Activated CD4-positive, alpha-beta T cell treated with anti-CD3 and anti-CD28 coated beads for 24 hours (primary cell): Measurements from ENCODE around the gene ADA.
A peak's percentile ranks its signal among the peaks of the same experiment; 100 is the strongest.
"Not testable (repeated sequence)": the region's sequence is repeated elsewhere in the genome, so short reads cannot be mapped to it uniquely, and the experiment has no call there.

Experiments used
- DNase-seq, 2 donors: peaks; one replicate each; pipeline ENCODE4 v3.0.0-alpha.2; 2020; ENCODE audit warnings: low read depth in 2 of 2

The ADA gene

GRCh38 chr20:44678990-44679611 lies 27.6 kb upstream of the ADA start:
- DNase-seq, result no peak

- DNase-seq, result no peak
Measured at GRCh38 chr20:44678242-44678641, 26.7 kb upstream of the ADA start.

DNA sequence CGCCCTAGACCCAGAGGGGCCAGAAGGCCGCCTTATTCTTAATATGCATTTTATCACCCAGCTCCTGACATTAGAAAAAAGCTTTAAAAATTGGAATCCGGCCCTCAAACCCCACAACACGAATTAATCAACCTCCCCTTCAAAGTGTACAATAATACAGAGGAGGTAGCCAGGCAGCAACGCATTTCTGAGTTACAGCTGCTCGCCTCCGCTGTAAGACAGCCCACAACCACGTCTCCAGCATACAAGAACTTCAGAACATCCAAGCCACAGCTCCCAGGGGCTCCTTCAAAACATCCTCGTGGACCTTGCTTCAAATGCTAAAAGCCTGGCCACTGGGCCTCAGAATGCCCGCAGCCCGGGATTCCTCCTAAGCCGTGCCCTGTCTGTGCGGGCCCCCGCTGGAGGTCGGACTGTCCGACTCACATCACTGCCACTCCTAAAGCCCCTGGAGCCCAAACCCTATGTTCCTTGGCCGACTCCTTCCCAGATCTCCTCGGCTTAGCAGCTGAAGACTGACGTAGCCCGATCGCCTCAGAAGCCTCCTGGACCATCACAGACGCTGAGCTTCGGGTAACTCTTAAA lies 20.9 kb upstream of the ADA start:
- not testable (repeated sequence) for DNase-seq

DNA sequence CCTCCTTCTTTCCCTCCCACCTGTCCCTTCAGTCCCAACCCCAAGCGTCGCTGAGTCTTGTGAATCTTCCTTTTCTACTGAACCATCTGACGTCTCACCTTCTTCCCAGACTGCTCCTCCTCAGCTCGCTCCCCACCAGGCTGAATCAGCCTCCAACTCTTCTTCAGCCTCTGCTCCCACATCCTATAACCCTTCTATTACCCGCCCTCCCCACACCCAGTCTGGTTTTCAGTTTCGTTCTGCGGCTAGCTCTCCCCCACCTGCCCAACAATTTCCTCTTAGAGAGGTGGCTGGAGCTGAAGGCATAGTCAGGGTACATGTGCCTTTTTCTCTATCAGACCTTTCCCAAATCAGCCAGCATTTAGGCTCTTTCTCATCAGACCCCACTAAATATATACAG lies 20.0 kb upstream of the ADA start:
- peak; percentile 46 to 51 for DNase-seq

GRCh38 chr20:44670851-44671250 lies 19.4 kb upstream of the ADA start:
- not testable (repeated sequence) for DNase-seq

- no peak for DNase-seq
Measured at GRCh38 chr20:44666066-44666465, 14.6 kb upstream of the ADA start.

- DNase-seq, result no peak
Measured at GRCh38 chr20:44664131-44664530, 12.6 kb upstream of the ADA start.

DNA sequence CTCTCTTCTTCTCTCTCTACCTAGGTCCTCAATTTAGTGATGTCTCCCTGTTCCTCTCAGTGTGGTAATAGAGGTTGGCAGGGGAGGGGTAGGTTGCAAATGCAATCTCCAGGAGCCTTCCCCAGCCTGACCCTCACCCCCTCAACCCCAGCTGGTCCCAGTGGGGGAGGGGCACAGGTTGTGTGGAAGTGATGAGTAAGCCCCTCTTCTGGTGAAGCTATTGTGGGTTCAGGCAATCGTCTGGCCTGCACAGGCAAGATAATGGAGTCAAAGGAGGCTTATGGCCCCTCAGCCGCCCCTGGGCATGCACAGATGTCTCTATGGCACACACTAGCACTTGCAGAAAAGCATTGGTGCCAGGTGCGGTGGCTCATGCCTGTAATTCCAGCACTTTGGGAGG lies 10.8 kb upstream of the ADA start:
- no peak for DNase-seq

DNA sequence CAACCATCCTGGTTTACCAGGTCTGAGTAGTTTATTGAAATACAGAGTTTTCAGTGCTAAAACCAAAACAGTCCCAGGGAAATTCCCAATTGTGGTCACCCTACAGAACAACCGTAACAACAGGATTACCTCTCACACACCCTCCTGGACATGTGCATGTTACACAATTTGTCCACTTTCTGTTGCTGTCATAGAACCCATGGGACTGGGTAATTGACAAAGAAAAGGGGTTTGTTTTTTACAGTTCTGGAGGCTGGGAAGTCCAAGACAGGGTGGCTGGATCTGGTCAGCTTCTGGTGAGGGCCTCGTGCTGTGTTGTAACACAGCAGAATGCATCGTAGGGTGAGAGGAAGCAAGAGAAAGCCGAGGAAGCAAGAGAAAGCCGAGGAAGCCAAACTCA lies 9.1 kb upstream of the ADA start:
- DNase-seq, result no peak

DNA sequence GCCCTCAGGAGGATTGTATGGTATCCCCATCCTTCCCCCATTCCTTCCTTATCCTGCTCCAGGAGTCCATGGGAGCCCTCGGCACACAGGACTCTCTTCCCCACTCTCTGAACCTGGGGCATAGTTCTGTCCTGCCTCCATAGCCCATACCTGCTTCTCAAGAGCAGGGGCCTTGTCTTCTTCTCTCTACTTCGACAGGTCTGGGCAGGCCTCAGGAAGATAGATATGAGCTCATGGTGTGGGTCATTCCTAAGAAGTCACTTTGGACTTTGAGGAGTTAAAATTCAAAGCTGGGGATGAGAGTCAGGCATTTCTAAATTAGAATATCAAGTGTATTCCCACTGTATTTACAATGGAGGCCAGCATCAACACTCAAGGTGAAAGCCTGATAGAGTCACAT lies 8.4 kb upstream of the ADA start:
- no peak for DNase-seq

DNA sequence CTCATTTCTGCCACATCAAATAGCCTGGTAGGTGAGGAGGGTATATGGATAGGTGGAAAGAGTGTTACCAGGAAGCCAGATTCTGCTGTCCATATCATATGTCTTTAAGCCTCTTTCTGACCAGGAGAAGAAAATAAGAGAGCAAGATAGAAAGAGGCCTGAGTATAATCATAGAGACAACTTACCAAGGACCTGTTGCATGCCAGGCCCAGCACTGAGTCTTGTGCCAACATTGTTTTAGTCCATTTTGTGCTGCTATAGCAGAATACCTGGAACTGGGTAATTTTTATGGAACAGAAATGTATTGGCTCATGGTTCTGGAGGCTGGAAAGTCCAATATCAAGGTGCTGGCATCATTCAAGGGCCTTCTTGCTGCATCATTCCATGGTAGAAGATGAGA lies 7.3 kb upstream of the ADA start:
- DNase-seq, result no peak

GRCh38 chr20:44657875-44658274 lies 6.4 kb upstream of the ADA start:
- DNase-seq, result no peak

GRCh38 chr20:44656448-44656847 lies 4.9 kb upstream of the ADA start:
- no peak for DNase-seq

DNA sequence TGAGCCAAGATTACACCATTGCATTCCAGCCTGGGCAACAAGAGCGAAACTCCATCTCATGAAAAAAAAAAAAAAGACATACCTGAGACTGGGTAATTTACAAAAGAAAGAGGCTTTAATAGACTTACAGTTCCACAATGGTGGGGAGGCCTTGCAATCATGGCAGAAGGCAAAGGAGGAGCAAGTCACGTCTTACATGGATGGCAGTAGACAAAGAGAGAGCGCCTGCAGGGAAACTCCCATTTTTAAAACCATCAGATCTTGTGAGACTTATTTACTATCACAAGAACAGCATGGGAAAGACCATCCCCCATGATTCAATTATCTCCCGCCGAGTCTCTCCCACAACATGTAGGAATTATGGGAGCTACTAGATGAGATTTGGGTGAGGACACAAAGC lies 2.7 kb upstream of the ADA start:
- not testable (repeated sequence) for DNase-seq

GRCh38 chr20:44653546-44653945 lies 2.0 kb upstream of the ADA start:
- no peak for DNase-seq

- no peak for DNase-seq
Measured at GRCh38 chr20:44651434-44651683, 140 bp downstream of the ADA start.

DNA sequence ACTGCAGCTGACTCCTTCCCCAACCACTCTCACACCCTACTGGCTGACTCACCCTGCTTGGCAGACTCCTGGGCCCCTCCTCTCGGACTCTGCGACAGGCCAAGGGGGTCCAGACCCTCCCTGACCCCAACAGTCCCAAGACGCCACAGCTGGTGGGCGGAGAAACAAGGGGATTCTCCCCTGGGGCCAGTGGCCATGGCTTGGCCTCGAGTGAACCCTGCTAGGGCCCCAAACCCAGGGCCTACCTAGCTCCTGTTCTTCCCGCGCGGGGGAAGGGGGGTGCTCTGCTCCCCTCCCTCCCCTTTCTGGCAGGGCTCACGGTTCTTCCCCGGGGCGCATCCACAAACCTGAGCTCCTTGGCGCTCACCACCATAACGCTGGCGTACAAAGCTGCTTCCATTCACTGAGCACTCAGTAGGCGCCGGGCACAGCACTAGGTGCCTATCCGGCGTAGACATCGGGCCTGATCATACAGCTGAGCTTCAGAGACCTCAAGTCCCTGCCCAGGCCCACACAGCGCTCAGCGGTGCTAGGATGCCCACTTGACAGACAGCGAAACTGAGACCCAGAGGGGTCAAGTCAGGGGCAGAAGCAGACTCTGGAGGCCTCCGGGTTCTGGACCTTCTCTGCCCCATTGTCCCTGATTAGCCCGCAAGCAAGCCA lies 597 bp downstream of the ADA start:
- no peak for DNase-seq

GRCh38 chr20:44649976-44650375 lies 1.5 kb downstream of the ADA start:
- DNase-seq, result no peak

DNA sequence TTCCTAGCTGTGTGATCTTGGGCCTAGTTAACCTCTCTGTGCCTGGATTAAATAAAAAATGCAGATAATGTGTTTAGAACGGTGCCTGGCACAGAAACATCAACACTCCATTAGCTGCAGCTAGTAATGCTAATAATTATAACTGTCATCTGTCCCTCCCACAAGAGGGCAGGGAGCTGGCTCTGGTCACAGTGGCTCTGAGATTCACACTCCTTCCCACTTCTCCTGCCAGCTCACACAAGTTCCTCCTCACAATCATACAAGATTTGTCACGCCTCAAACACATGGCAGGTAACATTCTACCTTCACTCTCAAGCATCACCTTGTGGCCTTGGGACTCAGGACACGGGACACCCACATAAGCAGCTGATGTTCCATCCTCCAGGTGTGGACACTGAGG lies 2.4 kb downstream of the ADA start:
- DNase-seq, result no peak

GRCh38 chr20:44648579-44648978 lies 2.9 kb downstream of the ADA start:
- DNase-seq, result no peak

DNA sequence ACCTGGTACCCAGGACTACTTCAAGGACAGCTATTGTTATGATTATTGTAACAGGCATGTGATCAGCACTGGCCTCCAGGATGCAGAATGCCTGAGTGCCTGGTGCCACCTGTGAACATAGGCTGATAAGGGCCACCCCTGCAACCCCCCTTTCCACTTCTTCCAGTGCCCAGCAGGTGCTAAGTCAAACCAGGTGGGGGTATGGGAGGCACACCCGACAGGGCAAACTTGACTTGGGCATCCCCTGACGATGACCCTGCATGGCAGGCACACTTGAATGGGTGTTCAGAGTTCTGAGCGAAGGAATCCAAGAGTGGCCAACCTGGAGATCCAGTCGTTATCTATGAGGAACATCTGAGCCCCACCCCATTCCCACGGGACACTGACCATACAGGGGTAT lies 3.4 kb downstream of the ADA start:
- DNase-seq, result no peak

DNA sequence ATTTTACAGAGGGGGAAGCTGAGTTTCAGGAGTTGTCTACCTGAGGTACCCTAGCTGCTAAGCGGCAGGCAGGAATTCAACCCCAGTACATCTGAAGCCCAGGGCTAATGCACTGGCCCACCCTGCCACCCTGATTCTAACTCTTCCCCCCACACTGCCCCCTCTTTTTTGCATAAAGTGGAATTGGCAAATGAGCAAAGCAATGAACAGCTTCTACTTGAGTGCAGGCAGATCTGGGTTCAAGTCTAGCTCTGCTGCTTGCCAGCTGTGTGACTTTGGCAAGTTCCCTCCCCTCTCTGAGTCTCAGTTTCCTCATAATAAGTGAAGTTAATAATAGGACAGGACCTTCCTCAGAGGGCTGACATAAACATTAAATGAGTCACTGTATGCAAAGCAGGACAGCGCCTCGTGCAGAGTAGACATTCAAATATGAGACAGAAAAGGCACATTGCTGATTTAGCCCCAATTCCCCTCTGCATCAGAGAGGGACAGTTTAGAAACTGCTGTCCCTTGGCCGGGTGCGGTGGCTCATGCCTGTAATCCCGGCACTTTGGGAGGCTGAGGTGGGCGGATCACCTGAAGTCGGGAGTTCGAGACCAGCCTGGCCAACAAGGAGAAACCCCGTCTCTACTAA lies 4.7 kb downstream of the ADA start:
- no peak for DNase-seq

DNA sequence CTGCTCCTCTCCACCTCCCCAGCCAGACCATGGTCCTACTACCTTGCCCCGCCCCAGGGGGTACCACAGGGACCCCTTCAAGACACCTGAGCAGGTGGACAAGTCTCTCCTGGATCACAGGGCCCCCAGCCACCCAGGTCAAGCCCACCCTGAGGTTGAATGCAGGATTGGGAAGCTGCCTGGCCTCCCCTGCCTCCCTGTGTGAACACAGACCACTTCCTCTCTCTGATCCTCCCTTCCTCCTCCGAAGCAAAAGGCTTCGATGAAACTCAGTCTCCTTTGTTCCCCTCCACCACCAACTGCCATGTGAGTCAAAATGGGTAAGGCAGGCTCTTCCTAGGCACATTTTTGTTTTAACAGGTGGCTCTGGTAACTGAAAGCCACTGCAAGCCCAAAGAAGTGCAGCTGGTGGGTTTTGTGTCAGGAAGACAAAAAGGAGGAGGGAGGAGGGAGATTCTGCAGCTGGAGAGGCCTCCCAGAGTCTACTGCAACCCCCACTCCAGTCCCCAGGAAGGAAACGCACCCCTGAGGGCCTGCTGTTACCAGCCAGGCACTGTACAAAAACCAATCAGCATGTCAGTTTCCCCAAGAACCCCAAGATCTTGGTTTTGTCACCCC lies 5.4 kb downstream of the ADA start:
- DNase-seq, result no peak
